ENCODE results near the gene AZI2.

The AZI2 gene, protein sequence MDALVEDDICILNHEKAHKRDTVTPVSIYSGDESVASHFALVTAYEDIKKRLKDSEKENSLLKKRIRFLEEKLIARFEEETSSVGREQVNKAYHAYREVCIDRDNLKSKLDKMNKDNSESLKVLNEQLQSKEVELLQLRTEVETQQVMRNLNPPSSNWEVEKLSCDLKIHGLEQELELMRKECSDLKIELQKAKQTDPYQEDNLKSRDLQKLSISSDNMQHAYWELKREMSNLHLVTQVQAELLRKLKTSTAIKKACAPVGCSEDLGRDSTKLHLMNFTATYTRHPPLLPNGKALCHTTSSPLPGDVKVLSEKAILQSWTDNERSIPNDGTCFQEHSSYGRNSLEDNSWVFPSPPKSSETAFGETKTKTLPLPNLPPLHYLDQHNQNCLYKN

DNA sequence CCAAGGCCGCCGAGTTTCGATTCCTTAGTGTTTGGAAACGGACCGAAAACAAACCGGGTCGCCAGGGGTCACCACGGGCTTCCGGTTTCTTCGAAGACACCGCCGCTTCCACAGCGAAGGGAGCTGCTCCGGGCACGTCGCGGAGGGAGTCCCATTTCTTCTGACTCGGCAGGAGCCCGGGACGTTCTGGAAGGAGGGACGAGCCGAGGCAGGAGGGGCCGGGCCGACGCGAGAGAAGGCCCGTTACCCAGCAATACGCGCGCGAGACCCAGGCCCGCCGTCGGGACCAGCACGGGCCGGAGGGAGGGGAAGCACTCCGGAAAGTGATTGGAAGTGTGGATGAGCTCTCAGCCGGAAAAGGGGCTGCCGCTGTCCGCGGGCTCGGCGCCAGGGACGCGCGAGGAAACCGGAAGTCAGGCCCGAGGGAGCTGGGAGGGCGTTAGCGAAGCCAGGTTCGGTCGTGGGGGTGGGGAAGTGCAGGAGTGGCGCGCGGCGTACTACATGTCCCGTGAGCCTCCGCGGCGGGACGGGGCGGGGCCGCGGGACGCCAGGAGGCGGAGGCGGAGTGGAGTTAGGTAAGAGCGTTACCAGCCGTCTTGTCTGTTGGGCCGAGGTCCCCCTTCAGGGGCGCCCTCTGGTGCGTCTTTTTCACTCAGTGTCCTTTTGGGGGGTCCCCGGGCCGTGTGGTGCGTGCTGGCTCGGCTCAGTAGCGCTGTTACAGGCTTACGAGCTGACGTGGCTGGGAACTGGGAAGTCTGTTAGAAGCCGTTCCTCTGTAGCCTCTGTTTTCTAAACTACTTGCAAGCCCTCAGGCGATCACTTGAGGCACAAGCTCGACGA lies at the start of gene AZI2, which contains the start of gene ZCWPW2:
AZI2 (minus strand) TSS at position 196 of the 840 bp plus-strand sequence. CDS start 8,207 bp downstream, outside the sequence.
ZCWPW2 (plus strand) TSS at position 93 of the 840 bp plus-strand sequence. CDS start 64,348 bp downstream, outside the sequence.
- peak; percentile 74 for DNase-seq (ENCODE audit: low spot score)

DNA sequence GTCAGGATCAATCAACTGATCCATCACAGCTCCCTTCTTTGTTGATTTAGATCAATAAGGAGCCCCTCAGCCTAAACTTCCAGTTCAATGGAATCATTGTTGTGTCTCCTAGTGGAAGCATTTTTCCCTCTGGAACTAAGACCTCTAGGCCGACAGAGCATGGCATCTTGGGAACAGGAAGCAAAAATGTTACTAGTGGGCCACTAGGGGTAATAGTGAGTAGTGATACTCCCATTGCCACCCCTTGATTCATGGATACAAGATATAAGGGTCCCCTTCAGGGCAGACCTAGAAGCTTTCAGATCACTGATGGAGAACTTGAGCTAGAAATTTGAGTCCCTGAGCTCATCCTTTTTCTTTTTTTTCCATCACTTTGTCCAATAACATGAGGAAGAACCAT lies 40.4 kb upstream of the AZI2 start:
- no peak for DNase-seq (ENCODE audit: low spot score)

DNA sequence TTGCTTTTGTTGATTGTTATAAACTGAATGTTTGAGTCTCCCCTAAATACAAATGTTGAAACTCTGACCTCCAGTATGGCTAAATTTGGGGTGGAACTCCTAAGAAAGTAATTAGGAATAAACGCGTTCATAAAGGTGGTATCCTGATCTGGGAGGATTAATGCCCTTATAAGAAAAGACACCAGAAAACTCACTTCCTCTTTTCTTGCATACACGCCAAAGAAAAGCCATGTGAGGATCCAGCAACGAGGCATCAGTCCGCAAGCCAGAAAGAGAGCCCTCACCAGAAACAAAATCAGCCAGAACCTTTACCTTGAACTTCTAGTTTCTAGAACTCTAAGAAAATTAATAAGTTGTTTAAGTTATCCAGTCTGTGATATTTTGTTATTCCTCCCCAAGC lies 37.4 kb upstream of the AZI2 start:
- DNase-seq (ENCODE audit: low spot score) = no peak

DNA sequence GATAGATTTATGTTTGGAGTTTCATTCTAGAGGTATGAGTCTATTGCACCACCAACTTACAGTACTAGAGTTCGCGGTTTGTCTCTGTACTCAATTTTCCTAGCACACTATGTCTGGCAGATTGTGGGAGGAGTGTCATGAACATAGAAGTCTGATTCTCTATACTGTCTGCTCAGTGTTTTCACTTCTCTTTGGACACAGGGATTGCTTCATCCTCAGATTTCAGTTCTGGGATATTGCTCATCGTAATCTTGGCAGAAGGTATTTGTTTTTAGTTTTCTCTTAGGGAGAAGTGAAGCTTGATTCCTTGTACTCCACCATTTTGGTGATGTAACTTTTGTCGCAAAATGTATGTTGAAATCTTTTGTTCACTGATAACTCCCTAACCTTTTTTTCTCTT lies 27.8 kb upstream of the AZI2 start:
- DNase-seq (ENCODE audit: low spot score) = no peak

DNA sequence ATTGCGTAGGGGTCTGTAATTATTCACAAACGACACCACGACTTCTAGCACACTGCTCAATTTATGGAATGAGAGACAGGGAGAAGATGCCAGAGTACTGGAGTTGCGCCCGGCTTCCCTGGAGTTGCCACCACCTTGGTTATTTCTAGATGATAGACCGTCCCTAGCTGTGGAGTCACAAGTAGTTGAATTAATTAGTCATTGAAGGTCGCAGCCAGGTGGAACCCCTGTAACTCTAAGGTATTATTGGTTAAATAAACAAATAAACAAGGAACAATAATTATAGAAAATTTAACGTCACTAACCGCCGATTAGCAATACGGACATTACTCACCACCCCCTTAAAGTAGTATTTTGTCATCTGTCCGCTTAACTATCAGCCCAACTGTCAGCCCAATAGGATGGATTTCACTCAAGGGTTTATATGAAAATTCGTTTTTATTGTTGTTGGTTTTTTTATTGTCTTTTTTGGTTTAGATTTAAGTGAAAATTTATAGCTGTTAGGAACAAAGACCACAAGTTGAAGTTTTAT lies 911 bp upstream of the AZI2 start:
- DNase-seq (ENCODE audit: low spot score) = no peak

DNA sequence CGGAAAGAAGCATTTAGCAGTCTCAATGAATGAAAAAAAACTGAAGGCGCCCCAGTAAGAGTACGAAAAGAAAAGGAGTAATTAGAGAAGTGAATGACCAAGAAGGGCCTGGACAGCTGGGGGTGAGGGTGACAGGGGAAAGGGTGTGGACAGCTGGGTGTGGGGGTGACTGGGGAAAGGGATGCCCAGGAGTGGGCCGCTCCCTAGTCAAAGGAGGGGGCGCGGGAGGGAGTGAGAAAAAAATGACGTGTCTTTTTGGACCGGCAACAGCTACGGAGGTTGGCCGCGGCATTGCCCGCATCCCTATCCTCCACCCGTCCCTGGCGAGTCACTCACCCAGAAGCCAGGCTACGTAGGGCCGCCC lies 377 bp downstream of the AZI2 start:
- no peak for DNase-seq (ENCODE audit: low spot score)

DNA sequence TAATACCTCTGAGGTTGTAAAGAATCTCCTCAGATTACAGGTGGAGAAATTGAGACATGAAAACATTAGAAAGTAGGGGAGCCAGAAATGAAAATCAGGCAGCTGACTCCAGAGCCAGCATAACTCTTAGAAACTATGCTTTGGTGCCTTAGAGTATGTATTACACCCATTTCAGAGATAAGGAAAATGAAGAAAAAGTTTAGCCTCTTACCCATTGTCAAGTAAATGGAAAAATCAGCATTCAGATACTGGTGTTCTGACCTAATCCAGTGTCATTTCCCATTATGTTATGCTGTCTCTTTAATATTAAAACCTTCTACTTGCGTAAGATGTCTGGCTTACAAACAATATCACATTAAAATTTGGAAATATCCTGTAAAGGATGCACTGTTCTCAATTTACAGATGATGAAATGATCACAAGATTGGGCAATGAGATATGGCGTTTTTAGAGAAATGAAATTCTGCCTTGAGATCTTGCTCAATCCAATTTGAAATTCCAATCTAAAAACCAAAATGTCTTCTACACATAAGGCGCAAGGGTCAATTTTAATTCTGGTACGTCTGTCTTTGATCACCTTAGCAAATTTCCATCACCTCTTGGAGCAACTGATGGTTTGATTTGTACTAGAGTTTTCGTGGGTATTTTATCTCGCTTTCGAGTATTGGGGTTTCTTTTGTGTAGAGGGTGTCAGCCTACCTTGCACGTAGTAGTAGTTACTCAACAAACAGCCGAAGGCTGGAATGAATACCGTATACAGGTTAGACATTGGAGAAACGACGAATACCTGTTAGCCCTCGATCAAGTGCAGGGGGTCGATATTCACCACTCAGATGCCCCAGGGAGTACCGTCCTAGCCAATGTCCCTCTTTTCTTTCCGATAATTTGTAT lies 1.0 kb downstream of the AZI2 start:
- no peak for DNase-seq (ENCODE audit: low spot score)

DNA sequence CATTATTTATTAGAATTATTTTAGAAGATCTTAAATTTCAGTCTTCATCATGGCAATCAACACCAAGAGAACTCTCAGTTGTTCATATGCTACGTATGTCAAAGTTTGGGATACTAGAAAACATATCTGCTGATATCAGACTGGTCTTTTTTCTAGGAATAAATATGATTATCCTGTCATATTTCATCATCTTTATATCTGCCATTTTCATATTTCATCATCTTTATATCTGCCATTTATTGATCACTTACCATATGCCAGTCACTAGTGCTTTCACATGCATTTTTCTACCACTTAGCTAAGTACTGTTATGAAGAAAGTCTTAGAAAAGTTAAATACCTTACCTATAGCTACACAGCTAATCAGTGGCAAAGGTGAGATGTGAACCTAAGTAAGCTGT lies 2.9 kb downstream of the AZI2 start:
- DNase-seq (ENCODE audit: low spot score) = no peak

DNA sequence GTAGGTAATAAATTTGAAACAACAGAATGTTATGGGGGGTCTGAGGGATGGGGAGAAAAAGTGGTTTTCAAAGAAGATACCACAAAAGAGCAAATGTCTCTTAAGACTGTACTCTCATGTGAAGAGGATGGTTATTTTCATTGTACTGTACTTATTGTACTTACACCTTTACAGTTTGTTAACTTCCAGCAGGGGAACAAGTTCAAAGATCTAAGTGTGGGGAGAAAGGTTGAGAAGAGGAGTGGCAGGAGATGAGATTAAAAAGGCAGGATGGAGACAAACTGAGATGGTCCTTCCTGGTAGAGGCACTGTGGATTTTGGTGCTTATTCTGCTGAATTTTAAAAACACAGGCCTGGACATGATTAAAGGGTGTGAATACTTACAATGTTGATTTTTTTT lies 5.5 kb downstream of the AZI2 start:
- no peak for DNase-seq (ENCODE audit: low spot score)

DNA sequence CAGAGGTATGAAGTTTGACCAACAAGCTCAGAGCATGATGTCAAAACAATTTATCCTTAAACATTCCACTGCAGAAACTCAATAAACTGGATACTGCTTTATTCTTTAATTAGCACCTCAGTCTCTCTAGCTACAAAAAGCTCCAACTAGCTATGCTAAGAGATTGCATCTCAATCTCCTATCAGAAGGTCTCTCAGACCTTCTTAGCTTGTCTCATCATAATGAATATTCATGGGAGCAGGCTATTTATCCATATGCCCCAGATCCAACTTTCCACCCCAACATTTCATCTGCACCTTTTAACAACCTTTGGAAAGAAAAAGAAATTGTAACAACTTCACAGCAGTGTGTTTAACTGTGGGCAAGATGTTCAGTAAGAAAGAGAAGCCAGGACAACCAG lies 11.4 kb downstream of the AZI2 start:
- DNase-seq (ENCODE audit: low spot score) = no peak

DNA sequence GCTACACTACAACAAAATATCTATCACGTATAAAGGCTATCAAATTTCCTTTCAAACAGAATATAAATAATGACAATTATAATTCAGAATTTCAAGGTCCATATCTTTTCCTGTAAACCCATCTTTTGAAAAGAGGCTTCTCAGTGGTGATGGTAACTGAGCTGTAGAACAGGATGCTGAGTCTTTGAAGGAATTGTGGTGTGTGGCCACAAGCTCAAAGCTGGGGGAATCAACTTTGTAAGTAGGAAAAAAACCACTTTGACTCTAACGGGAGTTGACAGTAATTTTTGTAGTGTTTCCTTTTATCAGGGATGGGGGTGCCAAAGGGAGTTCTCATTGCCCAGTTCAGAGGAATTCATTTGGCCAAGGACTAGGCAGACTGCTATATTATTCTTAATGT lies 13.4 kb downstream of the AZI2 start:
- DNase-seq (ENCODE audit: low spot score) = no peak

DNA sequence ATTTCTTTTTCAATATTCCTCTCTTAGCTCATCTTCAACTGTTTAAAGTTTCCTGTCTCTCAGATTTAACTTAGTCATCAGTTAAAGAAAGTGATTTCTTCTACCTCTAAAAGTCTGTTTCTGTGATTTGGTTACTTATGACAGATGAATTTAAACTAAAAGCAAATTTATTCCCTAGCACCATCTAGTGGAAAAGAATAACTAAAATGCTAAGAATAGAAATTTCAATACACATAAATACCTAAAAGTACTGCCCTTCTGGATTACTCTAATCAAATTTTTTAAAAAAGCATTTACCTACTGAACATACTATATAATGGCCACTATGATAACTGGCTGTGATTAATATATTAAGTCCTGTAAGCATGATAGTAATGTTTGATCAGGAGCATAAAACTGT lies 14.1 kb downstream of the AZI2 start:
- no peak for DNase-seq (ENCODE audit: low spot score)

DNA sequence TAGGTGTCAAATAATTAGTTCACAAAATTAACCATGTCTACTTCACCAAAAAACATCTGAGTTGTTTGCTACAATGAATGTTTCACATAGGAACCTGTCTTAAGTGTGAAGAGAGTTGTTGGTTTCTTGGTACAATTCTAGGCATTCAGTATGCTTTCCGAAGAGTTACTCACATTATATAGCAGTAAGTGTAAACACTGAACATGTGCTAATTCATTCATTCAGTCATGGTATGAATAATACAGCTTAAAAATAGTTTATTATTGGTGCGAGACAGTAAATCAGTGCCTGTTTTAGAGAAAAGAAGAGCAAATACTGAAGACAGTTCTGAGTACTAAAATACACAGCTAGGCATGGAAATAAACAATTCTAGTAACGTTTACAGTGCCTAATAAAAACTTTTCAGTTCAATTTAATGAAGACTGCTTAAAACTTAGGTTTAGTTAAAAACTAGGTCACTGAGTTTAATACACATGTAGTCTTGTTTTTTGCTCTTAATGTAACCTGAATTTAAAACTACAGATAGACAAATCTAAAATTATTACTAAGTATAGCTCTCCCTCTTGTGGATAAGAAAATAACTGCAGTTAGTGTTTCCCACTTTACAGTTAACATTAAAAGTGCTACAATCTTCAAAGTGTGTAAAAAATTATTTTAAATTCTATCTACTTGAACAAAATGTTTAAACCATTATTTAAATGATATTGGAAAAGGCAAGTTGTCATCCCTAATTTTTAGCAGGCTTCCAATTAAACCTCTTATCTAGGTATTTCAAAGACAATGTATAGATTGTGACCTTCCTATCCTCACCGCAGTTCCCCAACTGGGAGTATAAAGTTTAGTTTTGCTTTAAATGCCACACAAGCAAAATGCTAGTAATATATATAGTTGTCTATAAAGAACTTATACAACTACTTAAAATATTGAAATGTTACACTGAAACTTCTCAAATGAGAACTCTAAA lies 20.2 kb downstream of the AZI2 start:
- DNase-seq (ENCODE audit: low spot score) = no peak

DNA sequence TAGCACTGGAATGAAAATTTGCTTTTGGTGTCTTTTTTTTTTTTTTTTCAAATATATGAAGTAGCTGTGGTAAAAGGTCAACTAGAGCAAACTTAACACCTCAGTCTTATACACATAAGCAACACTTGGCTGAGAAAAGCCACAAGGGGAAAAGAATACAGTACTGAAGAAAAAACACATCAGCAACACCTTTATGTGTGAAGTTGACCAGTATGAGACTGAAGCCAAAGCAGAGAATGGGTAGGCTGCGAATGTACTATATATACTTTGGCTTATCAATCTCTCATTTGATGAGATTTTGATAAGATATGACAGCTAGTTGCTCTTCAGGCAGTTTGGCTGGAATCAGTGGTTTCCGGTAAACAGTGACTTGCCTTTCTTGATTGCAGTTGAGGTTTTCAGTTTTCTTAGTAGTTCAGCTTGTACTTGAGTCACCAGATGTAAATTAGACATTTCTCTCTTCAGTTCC lies 22.1 kb downstream of the AZI2 start:
- no peak for DNase-seq (ENCODE audit: low spot score)

DNA sequence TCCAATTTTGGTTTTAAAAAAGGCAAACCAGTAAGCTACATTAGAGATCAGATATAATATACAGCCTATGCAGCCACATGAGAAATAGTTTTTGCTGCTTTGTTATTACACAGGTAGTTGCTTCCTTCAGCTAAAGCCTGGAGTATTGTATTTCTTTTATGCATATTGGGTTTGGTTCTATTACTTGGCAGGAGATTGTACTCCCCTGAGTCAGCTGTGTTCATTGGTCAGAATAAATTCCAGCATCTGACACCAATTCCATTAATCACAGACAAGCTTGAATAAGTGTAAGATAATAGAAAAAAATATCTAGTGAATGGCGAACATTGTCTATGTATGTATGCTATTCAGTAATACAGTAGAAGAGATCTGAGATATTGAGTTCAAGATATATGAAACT lies 26.2 kb downstream of the AZI2 start:
- no peak for DNase-seq (ENCODE audit: low spot score)

DNA sequence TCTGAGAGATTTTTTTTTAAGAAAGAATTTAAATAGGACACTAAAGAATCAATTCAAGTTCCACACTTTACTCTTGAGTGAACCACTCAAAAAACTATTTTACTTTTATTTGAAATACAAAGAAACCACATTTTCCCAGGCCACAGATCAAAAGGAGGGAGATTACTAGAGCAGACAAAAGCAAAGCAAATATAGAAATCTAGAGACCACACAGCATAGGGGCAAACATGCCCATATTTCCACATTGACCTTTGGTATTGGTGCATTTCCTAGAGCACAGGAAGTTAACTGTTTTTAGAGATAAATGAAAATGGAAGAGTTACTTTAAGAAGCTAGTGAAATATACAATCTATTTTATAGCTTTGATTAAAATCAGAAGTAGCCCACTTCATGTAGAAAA lies 27.6 kb downstream of the AZI2 start:
- no peak for DNase-seq (ENCODE audit: low spot score)

DNA sequence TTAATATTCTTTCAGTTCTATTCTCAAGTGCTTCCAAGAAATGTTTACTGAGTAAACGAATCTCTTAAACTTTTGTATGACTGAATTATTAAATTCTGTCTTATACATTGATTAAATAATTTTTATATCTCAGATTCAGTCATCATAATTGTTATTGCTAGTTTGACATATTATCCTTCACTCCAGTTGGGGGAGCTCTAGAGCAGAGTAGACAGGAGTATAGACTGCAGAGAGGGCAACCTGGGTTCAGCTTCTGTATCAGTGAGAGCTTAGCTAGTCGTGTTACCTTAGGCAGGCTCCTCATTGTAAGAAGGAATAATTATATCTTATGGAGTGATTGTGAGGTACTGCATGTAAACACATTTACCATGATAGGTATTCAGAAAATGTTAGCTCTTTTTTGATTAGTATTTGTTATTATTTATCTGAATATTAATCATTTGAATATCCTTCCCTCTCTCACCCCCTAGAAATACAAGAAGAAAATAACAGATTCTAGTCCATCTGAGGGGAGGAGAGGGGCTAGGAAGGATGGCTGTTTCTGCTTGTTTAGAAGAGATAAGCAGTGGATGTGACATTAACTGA lies 31.1 kb downstream of the AZI2 start:
- peak; percentile 9 for DNase-seq (ENCODE audit: low spot score)

DNA sequence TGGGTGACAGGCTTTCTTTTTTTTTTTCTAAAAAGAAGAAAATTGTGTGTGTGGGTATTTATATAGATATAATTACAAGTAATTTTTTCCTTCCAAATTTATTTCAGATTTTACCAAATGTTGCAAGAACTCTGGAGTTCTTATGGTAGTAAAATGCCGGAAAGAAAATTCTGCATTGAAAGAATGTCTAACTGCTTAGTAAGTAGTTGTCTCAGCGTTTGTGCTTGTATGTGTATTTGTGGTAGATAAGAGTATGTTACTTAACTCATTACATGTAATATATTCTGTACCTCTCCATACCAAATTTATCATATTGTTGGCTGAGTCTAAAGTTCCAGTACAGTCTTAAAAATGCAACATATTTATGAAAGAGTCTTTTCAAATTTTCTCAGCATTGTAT lies 32.4 kb downstream of the AZI2 start:
- DNase-seq (ENCODE audit: low spot score) = no peak

DNA sequence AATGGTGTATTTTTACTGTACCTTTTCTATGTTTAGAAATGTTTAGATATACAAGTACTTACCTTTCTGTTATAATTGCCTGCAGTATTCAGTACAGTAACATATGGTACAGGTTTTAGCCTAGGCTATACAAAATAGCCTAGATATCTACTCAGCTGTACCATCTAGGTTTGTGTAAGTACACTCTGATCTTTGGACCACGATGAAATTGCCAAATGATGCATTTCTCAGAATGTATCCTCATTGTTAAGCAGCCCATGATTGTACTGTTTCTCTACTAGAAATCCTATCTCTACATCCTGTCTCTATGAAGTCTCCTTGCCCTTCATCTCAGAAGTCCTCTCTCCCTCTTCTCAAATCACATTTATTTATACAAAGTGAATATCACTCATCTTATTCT lies 32.9 kb downstream of the AZI2 start:
- no peak for DNase-seq (ENCODE audit: low spot score)

DNA sequence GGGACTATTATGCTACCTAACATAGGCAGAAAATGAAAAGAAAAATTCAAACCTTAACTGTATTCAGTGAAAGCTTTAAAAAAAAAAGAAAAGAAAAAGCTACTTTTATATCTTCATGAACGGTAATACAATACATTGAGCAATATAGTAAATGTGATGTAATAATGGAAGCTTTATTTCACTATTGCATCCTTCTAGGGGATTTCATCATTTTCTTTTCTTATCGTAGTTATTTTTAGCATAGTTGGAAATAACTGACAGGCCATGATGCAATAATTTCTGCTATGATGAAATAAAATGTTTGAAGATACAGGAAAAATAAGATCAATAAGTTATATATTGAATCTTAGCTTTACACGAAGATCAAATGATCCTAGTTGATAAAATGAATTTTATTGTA lies 40.4 kb downstream of the AZI2 start:
- DNase-seq (ENCODE audit: low spot score) = no peak
